Measurements from ENCODE around the gene CD3G. TPM values are rescaled to one million over a fixed set of nuclear protein-coding genes. Genes with fewer than 3 reads are reported as not detected.
A peak's percentile ranks its signal among the peaks of the same experiment; 100 is the strongest.

Gene CD3G
- total and polyA plus RNA-seq, 9 of the 15 experiments (the other 6 are each of a cell fraction or from before 2014, with no cell fraction given): 0.30 to 1.7 (median 0.47) TPM

DNA sequence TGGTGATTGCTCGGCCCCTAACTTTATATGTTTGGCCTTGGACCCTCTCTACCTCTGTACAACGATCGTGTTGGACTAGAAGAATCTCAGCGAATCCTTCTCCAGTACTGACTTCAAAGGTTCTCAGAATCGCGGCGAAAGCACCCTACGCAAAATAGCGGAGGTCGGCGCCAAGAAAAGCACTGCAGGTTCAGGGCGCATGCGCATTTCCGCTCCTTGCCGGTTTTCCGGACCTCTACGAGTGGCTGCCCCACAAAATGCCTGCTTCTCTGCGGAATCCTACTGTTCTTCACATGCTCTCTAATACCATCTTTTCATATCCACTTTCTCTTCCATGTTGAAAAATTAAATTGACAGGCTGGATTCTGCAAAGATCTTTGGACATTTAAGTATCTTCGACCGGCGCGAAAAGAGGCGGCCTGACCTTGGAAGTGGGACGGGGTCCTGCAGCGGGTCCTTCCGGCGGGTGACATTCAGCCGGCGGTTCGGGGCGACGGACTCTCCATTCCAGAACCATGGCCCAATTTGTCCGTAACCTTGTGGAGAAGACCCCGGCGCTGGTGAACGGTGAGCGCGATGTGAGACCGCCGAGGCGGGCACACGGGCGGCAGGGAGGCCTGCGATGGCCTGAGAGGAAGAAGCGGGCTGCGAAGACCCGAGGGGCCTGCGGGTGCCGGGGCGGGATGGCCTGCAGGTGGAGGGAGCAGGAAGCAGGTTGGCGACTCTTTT is 57.2 kb downstream of the CD3G start, which contains the start of gene ATP5MG (continued):
- TF ChIP-seq, protein P1, sequence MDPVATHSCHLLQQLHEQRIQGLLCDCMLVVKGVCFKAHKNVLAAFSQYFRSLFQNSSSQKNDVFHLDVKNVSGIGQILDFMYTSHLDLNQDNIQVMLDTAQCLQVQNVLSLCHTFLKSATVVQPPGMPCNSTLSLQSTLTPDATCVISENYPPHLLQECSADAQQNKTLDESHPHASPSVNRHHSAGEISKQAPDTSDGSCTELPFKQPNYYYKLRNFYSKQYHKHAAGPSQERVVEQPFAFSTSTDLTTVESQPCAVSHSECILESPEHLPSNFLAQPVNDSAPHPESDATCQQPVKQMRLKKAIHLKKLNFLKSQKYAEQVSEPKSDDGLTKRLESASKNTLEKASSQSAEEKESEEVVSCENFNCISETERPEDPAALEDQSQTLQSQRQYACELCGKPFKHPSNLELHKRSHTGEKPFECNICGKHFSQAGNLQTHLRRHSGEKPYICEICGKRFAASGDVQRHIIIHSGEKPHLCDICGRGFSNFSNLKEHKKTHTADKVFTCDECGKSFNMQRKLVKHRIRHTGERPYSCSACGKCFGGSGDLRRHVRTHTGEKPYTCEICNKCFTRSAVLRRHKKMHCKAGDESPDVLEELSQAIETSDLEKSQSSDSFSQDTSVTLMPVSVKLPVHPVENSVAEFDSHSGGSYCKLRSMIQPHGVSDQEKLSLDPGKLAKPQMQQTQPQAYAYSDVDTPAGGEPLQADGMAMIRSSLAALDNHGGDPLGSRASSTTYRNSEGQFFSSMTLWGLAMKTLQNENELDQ (CRISPR knock-in tag; IDR thresholded peaks at IDR 0.05; ENCODE audit: borderline replicate concordance): no peak
- TF ChIP-seq ZNF79 (CRISPR knock-in tag; IDR thresholded peaks at IDR 0.05; ENCODE audit: low read depth) (no peak), ZFP1 (CRISPR knock-in tag; IDR thresholded peaks at IDR 0.05) (no peak), MECOM (CRISPR knock-in tag; IDR thresholded peaks at IDR 0.05) (no peak), JUNB (CRISPR knock-in tag; conservative IDR thresholded peaks at IDR 0.05) (no peak), BRD9 (IDR thresholded peaks at IDR 0.05; ENCODE audit: low read depth, partially characterized antibody) (no peak), BCL6 (CRISPR knock-in tag; IDR thresholded peaks at IDR 0.05) (no peak), PRMT5 (CRISPR knock-in tag; IDR thresholded peaks at IDR 0.05) (no peak), CBFB (CRISPR knock-in tag; IDR thresholded peaks at IDR 0.05) (no peak), GTF2F1 (IDR thresholded peaks at IDR 0.05; ENCODE audit: low read depth, low read length) (no peak; the same call in 1 of the 2 replicates), TRIM24 (IDR thresholded peaks at IDR 0.05) (no peak), YY1 (IDR thresholded peaks at IDR 0.05; ENCODE audit: borderline replicate concordance in 1 of 3, control insufficient read depth in 1 of 3, extremely low read depth in 1 of 3, insufficient read depth in 3 of 3, insufficient read length in 1 of 3, insufficient replicate concordance in 2 of 3, low read depth in 1 of 3, low read length in 2 of 3) (no peak), CCNT2 (IDR thresholded peaks at IDR 0.05; ENCODE audit: borderline replicate concordance, extremely low read depth, insufficient read length, low read depth, low read length) (no peak)
- TF ChIP-seq, protein P2, sequence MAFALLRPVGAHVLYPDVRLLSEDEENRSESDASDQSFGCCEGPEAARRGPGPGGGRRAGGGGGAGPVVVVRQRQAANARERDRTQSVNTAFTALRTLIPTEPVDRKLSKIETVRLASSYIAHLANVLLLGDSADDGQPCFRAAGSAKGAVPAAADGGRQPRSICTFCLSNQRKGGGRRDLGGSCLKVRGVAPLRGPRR (CRISPR knock-in tag; IDR thresholded peaks at IDR 0.05): no peak
- TF ChIP-seq, protein P3, sequence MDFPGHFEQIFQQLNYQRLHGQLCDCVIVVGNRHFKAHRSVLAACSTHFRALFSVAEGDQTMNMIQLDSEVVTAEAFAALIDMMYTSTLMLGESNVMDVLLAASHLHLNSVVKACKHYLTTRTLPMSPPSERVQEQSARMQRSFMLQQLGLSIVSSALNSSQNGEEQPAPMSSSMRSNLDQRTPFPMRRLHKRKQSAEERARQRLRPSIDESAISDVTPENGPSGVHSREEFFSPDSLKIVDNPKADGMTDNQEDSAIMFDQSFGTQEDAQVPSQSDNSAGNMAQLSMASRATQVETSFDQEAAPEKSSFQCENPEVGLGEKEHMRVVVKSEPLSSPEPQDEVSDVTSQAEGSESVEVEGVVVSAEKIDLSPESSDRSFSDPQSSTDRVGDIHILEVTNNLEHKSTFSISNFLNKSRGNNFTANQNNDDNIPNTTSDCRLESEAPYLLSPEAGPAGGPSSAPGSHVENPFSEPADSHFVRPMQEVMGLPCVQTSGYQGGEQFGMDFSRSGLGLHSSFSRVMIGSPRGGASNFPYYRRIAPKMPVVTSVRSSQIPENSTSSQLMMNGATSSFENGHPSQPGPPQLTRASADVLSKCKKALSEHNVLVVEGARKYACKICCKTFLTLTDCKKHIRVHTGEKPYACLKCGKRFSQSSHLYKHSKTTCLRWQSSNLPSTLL (IDR thresholded peaks at IDR 0.05): no peak
- TF ChIP-seq, protein P4, sequence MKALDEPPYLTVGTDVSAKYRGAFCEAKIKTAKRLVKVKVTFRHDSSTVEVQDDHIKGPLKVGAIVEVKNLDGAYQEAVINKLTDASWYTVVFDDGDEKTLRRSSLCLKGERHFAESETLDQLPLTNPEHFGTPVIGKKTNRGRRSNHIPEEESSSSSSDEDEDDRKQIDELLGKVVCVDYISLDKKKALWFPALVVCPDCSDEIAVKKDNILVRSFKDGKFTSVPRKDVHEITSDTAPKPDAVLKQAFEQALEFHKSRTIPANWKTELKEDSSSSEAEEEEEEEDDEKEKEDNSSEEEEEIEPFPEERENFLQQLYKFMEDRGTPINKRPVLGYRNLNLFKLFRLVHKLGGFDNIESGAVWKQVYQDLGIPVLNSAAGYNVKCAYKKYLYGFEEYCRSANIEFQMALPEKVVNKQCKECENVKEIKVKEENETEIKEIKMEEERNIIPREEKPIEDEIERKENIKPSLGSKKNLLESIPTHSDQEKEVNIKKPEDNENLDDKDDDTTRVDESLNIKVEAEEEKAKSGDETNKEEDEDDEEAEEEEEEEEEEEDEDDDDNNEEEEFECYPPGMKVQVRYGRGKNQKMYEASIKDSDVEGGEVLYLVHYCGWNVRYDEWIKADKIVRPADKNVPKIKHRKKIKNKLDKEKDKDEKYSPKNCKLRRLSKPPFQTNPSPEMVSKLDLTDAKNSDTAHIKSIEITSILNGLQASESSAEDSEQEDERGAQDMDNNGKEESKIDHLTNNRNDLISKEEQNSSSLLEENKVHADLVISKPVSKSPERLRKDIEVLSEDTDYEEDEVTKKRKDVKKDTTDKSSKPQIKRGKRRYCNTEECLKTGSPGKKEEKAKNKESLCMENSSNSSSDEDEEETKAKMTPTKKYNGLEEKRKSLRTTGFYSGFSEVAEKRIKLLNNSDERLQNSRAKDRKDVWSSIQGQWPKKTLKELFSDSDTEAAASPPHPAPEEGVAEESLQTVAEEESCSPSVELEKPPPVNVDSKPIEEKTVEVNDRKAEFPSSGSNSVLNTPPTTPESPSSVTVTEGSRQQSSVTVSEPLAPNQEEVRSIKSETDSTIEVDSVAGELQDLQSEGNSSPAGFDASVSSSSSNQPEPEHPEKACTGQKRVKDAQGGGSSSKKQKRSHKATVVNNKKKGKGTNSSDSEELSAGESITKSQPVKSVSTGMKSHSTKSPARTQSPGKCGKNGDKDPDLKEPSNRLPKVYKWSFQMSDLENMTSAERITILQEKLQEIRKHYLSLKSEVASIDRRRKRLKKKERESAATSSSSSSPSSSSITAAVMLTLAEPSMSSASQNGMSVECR (CRISPR knock-in tag; IDR thresholded peaks at IDR 0.05): peak; percentile 78
